GM21360 (cell line): ENCODE measurements around the gene HADHB.

Source experiments
- ATAC-seq: cut with Tn5 transposase; IDR thresholded peaks from one replicate; pipeline ENCODE4 v1.9.1; 2021; ENCODE audit warnings: mild to moderate bottlenecking, moderate library complexity; ENCODE audit not compliant: unreplicated experiment

HADHB gene

GRCh38 chr2:26244309-26245230 lies at the start of gene HADHB, which contains the start of gene HADHA:
Gene HADHB (plus strand): TSS chr2:26244939. CDS start chr2:26254255, 9,316 bp downstream.
Gene HADHA (minus strand): TSS chr2:26244632. CDS start chr2:26244596, 36 bp downstream.
- ATAC-seq, result peak; percentile 64

- no peak for ATAC-seq
Measured at GRCh38 chr2:26195040-26195984, 49.4 kb upstream of the HADHB start.

GRCh38 chr2:26196683-26197418 lies 47.9 kb upstream of the HADHB start:
- ATAC-seq, result no peak

GRCh38 chr2:26197516-26197915 lies 47.2 kb upstream of the HADHB start:
- ATAC-seq, result no peak

- no peak for ATAC-seq
Measured at GRCh38 chr2:26202981-26203490, 41.7 kb upstream of the HADHB start.

GRCh38 chr2:26203906-26204305 lies 40.8 kb upstream of the HADHB start:
- ATAC-seq, result no peak

GRCh38 chr2:26212011-26212410 lies 32.7 kb upstream of the HADHB start:
- ATAC-seq, result no peak

- ATAC-seq, result no peak
Measured at GRCh38 chr2:26214759-26215158, 30.0 kb upstream of the HADHB start.

- ATAC-seq, result no peak
Measured at GRCh38 chr2:26215833-26216232, 28.9 kb upstream of the HADHB start.

GRCh38 chr2:26216587-26216986 lies 28.2 kb upstream of the HADHB start:
- no peak for ATAC-seq

- no peak for ATAC-seq
Measured at GRCh38 chr2:26217720-26218119, 27.0 kb upstream of the HADHB start.

- ATAC-seq, result no peak
Measured at GRCh38 chr2:26223018-26223417, 21.7 kb upstream of the HADHB start.

- no peak for ATAC-seq
Measured at GRCh38 chr2:26224095-26224494, 20.6 kb upstream of the HADHB start.

GRCh38 chr2:26229595-26229994 lies 15.1 kb upstream of the HADHB start:
- ATAC-seq, result no peak

- ATAC-seq, result no peak
Measured at GRCh38 chr2:26230806-26231205, 13.9 kb upstream of the HADHB start.

- no peak for ATAC-seq
Measured at GRCh38 chr2:26235089-26235488, 9.7 kb upstream of the HADHB start.

- no peak for ATAC-seq
Measured at GRCh38 chr2:26237868-26238267, 6.9 kb upstream of the HADHB start.

GRCh38 chr2:26238311-26238958 lies 6.3 kb upstream of the HADHB start:
- ATAC-seq, result no peak

- ATAC-seq, result no peak
Measured at GRCh38 chr2:26241928-26242436, 2.8 kb upstream of the HADHB start.
